ENCODE measurements around the gene IYD.

- TF ChIP-seq CTCF (IDR thresholded peaks at IDR 0.05): no peak
- no peak for TF ChIP-seq POLR2AphosphoS5 (IDR thresholded peaks at IDR 0.05)
Observed at GRCh38 chr6:150425508-150425907, 56.7 kb downstream of the IYD start.

Data from breast epithelium (tissue), 3 donors.